ENCODE measurements around the gene MEGF11.

DNA sequence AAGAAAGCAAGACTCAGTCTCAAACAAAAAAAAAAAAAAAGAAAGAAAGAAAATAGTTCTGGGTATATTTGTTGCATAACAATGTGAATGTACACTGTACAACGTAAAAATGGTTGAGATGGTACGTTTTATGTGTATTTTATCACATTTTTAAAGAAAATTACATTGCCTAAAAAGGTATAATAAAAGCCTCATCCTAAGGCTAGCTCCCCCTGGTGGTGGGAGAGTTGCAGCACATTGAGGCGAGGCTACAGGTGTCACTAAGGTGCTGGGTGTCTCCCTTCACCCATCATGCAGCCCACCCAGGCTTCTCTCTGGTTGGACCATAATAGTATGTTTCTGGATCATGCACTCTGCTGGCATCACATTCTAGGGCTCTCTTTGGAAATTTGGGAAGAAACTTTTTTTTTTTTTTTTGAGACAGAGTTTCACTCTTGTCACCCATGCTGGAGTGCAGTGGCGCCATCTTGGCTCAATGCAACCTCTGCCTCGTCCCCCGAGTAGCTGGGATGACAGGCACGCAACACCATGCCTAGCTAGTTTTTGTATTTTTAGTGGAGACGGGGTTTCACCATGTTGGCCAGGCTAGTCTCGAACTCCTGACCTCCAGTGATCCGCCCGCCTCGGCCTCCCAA lies 396.6 kb downstream of the MEGF11 start:
- TF ChIP-seq, protein P1, sequence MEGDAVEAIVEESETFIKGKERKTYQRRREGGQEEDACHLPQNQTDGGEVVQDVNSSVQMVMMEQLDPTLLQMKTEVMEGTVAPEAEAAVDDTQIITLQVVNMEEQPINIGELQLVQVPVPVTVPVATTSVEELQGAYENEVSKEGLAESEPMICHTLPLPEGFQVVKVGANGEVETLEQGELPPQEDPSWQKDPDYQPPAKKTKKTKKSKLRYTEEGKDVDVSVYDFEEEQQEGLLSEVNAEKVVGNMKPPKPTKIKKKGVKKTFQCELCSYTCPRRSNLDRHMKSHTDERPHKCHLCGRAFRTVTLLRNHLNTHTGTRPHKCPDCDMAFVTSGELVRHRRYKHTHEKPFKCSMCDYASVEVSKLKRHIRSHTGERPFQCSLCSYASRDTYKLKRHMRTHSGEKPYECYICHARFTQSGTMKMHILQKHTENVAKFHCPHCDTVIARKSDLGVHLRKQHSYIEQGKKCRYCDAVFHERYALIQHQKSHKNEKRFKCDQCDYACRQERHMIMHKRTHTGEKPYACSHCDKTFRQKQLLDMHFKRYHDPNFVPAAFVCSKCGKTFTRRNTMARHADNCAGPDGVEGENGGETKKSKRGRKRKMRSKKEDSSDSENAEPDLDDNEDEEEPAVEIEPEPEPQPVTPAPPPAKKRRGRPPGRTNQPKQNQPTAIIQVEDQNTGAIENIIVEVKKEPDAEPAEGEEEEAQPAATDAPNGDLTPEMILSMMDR (IDR thresholded peaks at IDR 0.05), result peak; percentile 94
- TF ChIP-seq EZH2 (IDR thresholded peaks at IDR 0.05), result no peak

Data from neural progenitor cell (in vitro differentiated cells).